Pulmonary artery endothelial cell (primary cell): ENCODE data around the gene EXTL2. TPM values are rescaled to one million over a fixed set of nuclear protein-coding genes. Genes with fewer than 3 reads are reported as not detected.
A peak's percentile ranks its signal among the peaks of the same experiment; 100 is the strongest.
"Not testable (repeated sequence)": the region's sequence is repeated elsewhere in the genome, so short reads cannot be mapped to it uniquely, and the experiment has no call there.

ENCODE experiments used
- DNase-seq: peaks from one replicate; pipeline ENCODE4 v3.0.0-alpha.2; 2011; ENCODE audit warnings: low read depth, low spot score
- total RNA-seq: library from RNA; depleted of rRNA; stranded (reverse); fragments of >200 nt; gene quantifications from 2 replicates; pipeline ENCODE4 v1.2.3, GENCODE V29; 2014

EXTL2 gene, protein sequence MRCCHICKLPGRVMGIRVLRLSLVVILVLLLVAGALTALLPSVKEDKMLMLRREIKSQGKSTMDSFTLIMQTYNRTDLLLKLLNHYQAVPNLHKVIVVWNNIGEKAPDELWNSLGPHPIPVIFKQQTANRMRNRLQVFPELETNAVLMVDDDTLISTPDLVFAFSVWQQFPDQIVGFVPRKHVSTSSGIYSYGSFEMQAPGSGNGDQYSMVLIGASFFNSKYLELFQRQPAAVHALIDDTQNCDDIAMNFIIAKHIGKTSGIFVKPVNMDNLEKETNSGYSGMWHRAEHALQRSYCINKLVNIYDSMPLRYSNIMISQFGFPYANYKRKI
- total RNA-seq, result 27.8 and 27.9 TPM in 2 replicates

GRCh38 chr1:100894603-100895539, at the start of gene EXTL2:
EXTL2 (minus strand) TSS chr1:100894842; CDS start chr1:100888757, 6,085 bp downstream.
- DNase-seq, result peak; percentile 48

- DNase-seq, result no peak
These were observed 48.9 kb upstream of the EXTL2 start for GRCh38 chr1:100943533-100943932.

- no peak for DNase-seq
These were observed 47.8 kb upstream of the EXTL2 start for GRCh38 chr1:100942304-100943046.

DNA sequence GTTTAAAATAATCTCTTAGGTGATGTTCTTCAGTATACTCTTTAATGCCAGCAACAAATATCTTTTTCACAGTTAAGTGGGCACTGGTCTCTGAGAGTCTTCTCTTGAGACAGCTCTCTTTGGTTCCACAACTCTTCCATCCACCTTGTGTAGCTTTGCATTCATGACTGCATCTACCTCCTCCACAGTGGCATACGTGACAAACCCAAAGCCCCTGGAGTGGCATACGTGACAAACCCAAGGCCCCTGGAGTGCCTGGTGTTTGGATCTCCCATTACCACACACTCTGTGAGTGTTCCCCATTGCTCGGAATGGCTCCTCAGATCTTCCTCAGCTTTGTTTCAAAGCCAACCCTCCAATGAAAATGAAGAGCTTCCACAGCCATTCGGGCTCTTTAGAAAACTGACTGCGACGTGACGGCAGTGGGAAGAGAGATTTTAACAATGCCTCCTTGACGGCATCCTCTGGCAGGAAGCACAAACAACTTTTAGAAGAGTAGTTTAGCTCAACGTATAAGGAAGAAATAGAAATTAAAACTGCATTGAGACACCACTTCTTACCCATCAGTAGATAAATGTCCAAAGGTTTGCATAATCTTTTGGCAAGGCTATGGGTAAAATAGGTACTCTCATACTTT, 47.1 kb upstream of the EXTL2 start:
- no peak for DNase-seq

DNA sequence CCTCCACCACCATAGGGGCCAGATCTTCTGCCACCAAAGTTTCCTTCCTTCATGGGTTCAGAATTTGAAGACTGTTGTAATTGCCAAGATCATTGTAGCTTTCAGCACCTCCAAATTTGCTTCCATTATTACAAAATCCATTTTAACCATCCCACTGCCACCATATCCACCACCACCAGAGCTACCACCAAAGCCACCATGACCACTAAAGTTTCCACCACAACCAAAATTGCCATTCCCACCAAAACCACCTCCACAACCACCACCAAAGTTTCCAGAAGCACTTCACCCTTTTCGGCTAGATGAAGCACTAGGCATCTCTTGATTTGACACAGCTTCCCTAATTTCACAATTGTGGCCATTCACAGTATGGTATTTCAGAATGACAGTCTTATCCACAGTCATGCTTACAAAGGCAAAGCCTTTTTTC, 46.5 kb upstream of the EXTL2 start:
- no peak for DNase-seq

- no peak for DNase-seq
These were observed 41.7 kb upstream of the EXTL2 start for GRCh38 chr1:100936194-100936967.

DNA sequence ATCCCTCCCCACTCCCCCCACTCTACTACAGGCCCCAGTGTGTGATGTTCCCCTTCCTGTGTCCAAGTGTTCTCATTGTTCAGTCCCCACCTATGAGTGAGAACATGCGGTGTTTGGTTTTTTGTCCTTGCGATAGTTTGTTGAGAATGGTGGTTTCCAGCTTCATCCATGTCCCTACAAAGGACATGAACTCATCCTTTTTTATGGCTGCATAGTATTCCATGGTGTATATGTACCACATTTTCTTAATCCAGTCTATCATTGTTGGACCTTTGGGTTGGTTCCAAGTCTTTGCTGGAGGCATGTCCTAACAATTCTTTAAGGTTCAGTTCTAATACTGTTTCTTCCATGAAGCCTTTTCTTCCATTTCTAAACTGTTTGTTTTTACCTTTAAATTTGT, 38.9 kb upstream of the EXTL2 start:
- not testable (repeated sequence) for DNase-seq

DNA sequence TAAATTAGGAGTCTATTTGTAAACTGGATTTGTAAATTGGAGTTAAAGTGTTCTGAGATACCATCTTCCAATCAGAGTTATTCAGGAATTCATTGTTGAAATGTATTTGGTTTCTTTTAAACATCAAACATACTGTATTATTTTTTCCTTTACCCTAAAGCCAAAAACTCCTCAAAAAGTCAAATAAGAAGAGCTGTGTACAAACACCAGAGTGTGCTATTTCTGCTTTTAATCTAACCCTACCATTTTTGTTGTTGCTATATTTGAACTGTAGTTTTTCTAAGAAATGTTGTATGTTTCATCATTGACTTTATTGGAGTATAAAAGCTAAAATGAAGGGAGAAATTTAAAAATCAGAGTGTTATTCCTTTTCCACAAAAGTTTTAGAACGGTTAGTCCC, 37.1 kb upstream of the EXTL2 start:
- DNase-seq, result no peak

DNA sequence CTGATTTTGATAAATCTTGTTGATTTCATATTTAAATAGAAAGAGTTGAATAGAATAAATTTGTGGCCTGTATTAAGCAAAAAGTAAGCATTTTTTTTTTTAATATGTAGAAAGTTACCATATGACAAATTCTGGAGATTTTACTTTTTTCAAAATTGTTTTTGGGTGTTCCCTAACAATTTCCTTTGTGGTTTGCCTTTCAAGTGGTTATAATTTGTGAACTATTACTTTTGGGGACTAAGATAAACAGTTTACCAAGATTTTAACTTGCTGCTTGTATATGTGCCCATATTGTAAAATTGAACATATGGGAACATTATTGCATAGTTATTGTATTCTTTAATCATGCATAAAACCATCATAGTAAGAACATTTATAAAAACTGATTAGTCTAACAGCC, 35.9 kb upstream of the EXTL2 start:
- no peak for DNase-seq

DNA sequence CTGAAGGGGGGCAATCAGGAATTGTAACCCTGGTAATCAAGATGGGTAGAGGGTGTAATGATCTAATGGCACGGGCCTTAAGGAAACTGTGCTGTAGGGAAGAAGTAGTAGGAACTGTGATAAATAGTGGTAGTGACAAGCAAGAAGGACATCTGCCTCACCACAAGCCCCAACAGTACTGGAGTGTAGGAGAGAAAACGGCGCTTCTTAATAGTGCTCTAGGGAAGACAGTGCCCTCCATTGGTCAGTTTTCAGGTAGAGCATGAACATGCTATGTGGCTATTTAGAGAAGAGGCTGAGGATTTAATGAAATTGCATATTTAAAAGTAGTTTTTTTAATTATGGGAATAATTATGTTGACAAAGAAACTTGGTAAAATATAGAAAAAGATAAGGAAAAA, 33.5 kb upstream of the EXTL2 start:
- DNase-seq, result no peak

DNA sequence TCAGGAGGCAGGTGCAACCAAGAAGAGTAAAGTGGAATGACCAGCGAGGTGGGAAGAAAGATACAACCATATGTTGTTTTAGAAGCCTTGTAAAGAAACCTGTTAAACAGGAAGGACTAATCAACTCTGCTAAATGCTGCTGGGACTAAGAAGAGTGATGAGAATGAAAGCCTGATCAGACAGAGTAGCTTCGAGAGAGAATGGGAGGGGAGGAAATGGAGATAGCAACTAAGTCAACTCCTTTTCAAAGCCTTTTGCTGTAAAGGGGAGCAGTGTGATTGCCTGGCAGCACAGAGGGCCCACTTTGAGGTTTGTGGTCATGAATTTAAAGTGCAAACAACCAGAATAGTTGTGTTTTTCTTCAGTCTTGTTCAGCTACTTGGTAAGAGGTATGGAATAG, 32.6 kb upstream of the EXTL2 start:
- DNase-seq, result no peak

DNA sequence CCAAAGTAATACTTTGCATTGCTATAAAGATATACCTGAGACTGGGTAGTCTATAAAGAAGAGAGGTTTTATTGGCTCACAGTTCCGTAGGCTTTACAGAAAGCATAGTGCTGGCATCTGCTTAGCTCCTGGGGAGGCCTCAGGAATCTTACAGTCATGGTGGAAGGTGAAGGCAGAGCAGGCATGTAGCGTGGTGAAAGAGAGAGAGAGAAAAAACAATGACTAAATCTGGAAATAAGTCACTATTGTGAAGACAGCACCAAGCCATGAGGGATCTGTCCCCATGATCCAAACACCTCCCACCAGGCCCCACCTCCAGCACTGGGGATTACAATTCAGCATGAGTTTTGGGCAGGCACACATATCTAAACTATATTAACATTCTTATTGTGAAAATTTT, 31.6 kb upstream of the EXTL2 start:
- DNase-seq, result no peak

GRCh38 chr1:100924991-100925390, 30.3 kb upstream of the EXTL2 start:
- DNase-seq, result no peak

DNA sequence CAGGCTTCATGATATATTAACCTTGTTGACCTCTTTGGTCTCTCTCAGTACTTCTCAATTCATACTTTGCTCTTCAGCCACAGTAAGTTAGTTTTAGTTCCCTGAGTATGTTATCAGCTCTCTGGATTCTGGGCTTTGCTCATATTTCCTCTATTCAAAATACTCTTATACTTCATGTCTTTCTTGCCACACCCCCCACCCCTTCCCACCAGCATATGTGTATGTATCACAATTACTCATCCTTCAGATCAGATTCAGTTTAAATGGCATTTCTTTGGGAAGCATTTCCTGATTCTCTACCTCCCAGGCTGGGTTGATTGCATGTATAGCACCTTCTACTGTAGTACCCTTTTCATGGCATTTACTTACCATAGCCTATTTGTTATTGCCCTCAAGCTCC, 29.6 kb upstream of the EXTL2 start:
- DNase-seq, result no peak

DNA sequence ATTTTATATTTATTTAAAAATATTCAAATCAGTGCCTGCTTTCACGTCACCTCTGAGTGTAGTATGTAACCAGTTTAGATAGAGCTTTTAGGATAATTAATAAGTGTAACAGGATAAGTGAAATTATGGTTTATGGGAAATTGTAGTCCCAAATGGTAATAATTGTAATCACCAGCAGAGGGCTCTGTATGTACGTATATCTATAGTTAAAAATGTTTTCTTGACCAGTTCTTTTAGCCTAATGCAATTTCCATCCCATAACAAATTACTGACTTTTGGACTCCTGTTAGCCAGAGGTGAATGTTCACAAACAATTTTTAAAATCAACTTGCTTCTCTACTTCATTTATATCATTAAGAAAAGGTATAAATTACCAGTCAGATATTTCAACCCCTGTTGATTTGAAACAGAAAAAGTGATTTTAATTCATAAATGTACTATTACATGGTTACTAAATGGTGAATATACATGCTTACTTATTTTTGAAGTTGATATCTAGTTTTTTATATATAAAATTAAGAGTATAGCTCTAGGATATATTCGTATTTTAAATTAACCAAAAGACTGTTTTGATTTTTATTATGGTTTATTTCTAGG, 26.6 kb upstream of the EXTL2 start:
- no peak for DNase-seq

DNA sequence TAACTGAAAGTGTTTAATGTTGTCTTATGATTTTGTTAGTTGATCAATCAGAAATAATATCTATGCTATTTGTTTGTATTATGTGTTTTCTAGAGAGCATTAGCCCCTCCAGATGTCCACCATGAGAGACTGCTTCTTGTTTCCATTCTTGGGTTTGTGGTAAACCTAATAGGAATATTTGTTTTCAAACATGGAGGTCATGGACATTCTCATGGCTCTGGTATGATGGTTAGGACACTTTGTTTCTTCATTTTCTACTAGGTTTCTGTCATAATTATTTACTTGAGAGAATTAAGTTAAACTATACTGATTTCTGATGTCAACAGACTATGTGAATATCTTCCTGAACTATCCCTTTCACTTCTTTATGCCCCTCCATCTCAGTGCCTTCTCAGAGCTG, 17.4 kb upstream of the EXTL2 start:
- DNase-seq, result no peak

DNA sequence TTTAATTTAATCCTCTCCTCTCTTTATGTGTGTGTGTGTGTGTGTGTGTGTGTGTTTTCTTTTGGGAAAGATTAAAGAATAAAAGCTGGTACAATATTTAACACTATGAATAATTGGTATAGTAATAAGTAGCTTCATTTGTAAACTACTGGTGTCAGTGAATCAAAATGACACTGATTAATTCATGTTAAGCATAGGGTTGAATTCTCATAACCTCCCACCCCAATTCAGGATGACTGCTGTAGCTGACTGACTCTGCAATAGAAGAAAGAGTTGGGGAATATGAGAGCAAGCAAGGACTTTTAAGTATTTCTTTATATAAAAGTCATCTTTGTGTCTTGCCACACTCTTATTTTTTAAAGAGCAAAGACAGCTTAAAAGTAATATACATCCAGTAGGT, 14.4 kb upstream of the EXTL2 start:
- no peak for DNase-seq

DNA sequence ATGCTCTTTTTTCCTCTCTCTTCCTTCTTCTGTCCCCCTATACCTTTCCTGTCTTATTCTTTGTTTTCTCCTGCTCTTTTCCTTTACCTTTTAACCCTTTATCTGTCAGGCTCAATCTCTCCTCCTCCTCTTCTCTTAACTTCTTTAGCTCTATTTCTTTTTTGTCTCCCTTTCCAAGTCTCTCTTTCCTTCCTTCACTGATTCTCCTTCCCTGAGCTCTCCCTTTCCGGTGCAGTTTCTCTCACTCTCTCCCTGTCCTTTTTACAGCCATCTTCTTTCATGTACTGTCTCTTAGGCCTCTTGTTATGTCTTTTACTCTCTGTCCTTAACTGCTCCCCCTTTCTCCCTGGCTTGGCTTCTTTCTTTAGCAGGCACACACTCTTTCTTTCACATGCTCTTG, 13.2 kb upstream of the EXTL2 start:
- DNase-seq, result no peak

DNA sequence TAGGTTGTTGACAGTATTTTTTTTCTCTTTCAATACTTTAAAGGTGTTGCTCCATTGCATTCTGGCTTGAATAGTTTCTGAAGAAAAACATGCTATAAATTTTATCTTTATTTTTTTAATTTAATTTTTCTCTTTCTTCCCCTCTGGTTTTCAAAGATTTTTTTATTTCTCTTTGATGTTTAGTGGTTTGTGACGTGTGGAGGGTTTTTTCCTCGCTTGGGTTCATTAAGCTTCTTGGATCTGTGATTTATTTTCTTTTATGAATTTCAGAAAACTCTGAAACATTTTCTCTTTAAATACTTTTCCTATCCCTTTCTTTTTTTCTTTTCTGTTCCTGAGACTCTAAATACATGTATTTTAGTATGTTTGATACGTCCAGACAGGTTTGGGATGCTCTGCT, 10.5 kb upstream of the EXTL2 start:
- DNase-seq, result no peak

GRCh38 chr1:100904528-100904927, 9.9 kb upstream of the EXTL2 start:
- no peak for DNase-seq
